ENCODE results near the gene TXNDC17.

GRCh38 chr17:6605142-6605541 lies 35.7 kb upstream of the TXNDC17 start:
- TF ChIP-seq YY1 (IDR thresholded peaks at IDR 0.05; ENCODE audit: insufficient read depth, insufficient read length) (no peak), SUZ12 (IDR thresholded peaks at IDR 0.05; ENCODE audit: extremely low read depth, insufficient read depth, insufficient read length) (no peak), ZNF274 (IDR thresholded peaks at IDR 0.05; ENCODE audit: low read depth, low read length) (no peak)

Measured in NT2/D1 (cell line).